PFSK-1 (cell line): ENCODE data around the gene LDB3.

Experiments
- FOXP2 ChIP-seq: optimal IDR thresholded peaks from 2 replicates; pipeline ENCODE3; 2011; ENCODE audit warnings: borderline replicate concordance, control low read depth, inconsistent platforms; ENCODE audit not compliant: insufficient read depth; ENCODE audit errors: extremely low read length, extremely low read depth
- POLR2AphosphoS5 ChIP-seq: IDR thresholded peaks from 2 replicates; pipeline ENCODE4 v1.6.1; 2012; ENCODE audit warnings: low read depth, mild to moderate bottlenecking, control low read depth, low read length, moderate library complexity
- SIN3A ChIP-seq: IDR thresholded peaks from 2 replicates; pipeline ENCODE4 v1.6.1; 2012; ENCODE audit warnings: mild to moderate bottlenecking, low read length, moderate library complexity, borderline replicate concordance; ENCODE audit not compliant: insufficient read depth
- TAF1 ChIP-seq: IDR thresholded peaks from 2 replicates; pipeline ENCODE4 v1.6.1; 2012; ENCODE audit warnings: low read length, control low read depth, borderline replicate concordance; ENCODE audit not compliant: insufficient read depth
- TF ChIP-seq, protein P1 (sequence below), 2 experiments: IDR thresholded peaks; 2 replicates each; pipeline versions ENCODE4 v1.6.1 to v1.8.0; 2011 to 2012; ENCODE audit warnings: low read depth in 2 of 2, low read length in 2 of 2, control low read depth in 1 of 2, inconsistent platforms in 1 of 2, mild to moderate bottlenecking in 1 of 2, moderate library complexity in 1 of 2; ENCODE audit not compliant: insufficient read depth in 1 of 2

Gene LDB3

DNA sequence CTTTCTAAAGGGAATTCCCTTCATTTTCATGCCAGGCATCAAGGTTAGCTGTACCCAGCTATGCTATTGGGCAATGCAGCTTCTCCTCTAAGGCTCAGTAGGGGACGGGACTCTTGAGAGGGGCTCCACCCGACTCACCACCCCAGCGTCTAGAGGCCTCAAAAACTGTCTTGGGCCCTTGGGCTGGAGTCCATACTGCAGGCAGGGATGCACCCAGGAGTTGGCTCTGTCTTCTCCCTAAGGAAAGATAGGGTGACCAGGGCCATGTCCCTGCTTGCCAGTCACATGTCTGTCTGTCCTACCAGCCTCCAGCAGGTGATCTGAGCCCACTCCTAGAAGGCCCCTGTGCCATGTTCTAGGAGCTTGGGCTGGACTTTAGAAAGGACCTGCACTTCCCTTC, 12.7 kb upstream of the LDB3 start:
- TF ChIP-seq, protein P1, sequence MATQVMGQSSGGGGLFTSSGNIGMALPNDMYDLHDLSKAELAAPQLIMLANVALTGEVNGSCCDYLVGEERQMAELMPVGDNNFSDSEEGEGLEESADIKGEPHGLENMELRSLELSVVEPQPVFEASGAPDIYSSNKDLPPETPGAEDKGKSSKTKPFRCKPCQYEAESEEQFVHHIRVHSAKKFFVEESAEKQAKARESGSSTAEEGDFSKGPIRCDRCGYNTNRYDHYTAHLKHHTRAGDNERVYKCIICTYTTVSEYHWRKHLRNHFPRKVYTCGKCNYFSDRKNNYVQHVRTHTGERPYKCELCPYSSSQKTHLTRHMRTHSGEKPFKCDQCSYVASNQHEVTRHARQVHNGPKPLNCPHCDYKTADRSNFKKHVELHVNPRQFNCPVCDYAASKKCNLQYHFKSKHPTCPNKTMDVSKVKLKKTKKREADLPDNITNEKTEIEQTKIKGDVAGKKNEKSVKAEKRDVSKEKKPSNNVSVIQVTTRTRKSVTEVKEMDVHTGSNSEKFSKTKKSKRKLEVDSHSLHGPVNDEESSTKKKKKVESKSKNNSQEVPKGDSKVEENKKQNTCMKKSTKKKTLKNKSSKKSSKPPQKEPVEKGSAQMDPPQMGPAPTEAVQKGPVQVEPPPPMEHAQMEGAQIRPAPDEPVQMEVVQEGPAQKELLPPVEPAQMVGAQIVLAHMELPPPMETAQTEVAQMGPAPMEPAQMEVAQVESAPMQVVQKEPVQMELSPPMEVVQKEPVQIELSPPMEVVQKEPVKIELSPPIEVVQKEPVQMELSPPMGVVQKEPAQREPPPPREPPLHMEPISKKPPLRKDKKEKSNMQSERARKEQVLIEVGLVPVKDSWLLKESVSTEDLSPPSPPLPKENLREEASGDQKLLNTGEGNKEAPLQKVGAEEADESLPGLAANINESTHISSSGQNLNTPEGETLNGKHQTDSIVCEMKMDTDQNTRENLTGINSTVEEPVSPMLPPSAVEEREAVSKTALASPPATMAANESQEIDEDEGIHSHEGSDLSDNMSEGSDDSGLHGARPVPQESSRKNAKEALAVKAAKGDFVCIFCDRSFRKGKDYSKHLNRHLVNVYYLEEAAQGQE (IDR thresholded peaks at IDR 0.05; ENCODE audit: insufficient read depth in 1 of 2, low read depth in 2 of 2, low read length in 2 of 2): no peak
- no peak for TF ChIP-seq POLR2AphosphoS5
- no peak for TF ChIP-seq FOXP2

DNA sequence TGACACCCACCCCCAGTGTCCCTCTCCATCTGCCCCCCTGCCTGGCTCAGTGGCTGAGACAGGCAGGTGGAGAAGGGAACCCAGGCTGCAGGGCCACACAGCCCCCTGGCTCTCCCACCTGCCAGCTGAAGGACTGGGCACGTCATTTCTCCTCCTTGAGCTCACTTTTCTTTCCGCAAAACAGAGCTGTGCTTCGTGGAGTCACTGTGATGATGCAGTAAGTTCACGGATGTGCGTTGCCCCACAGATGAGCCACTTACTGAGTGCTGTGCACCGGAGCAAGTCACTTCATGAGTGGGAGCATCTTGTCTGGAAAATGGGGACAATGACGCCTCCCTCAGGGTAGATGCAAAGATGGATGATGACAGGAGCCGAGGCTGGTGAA, 11.3 kb upstream of the LDB3 start:
- TF ChIP-seq, protein P1 (IDR thresholded peaks at IDR 0.05; ENCODE audit: insufficient read depth in 1 of 2, low read depth in 2 of 2, low read length in 2 of 2): no peak
- TF ChIP-seq POLR2AphosphoS5 (no peak), SIN3A (no peak), TAF1 (no peak), FOXP2 (no peak)

DNA sequence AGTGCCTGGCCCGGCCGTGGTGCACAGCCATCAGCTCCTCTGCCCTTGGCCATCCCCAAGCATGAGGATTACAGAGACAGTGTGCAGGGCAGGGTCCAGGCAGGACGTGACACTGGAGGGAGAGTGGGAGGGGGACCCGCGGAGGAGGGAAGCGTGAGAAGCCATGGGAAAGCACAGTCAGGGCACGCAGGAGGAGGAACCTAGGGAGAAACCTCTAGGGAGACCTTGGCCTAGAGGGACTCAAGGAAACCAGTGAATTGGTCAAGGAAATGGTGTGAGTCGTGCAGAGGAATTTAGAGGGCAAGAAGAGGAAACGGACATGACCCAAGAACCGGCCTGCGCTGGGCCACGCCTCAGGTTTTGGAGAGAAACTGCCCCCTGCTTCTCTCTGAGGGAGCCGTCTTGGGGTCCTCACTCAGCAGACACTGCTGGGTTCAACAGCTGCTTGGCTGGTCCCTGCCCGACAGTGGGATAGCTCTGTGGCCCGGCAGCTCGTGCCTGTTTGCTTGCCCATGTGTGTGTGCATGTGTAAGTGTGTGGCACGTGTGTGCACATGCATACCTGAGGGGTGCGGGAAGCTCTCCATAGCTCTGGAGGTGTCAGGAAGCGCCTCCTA, 10.8 kb upstream of the LDB3 start:
- TF ChIP-seq, protein P1 (IDR thresholded peaks at IDR 0.05; ENCODE audit: insufficient read depth in 1 of 2, low read depth in 2 of 2, low read length in 2 of 2): no peak

DNA sequence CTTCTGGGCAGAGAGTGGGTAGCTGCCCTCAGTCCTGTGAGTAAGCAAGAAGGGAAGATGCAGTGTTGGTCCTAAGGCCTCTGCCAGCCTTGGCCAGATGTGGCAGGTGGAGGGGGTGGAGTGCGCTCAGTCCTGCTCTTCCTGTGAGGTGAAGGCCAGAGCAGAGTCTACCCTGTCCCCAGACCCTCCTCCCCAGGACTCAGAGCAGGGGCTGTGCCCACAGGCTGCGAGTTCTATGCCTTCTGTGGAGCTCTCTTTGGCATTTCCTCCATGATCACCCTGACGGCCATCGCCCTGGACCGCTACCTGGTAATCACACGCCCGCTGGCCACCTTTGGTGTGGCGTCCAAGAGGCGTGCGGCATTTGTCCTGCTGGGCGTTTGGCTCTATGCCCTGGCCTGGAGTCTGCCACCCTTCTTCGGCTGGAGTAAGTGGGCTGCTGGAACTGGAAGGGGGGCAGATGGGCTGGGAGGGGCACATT, 10.0 kb upstream of the LDB3 start:
- TF ChIP-seq, protein P1 (IDR thresholded peaks at IDR 0.05; ENCODE audit: insufficient read depth in 1 of 2, low read depth in 2 of 2, low read length in 2 of 2): no peak
- TF ChIP-seq FOXP2: no peak
- no peak for TF ChIP-seq TAF1
- no peak for TF ChIP-seq SIN3A
- TF ChIP-seq POLR2AphosphoS5: no peak

DNA sequence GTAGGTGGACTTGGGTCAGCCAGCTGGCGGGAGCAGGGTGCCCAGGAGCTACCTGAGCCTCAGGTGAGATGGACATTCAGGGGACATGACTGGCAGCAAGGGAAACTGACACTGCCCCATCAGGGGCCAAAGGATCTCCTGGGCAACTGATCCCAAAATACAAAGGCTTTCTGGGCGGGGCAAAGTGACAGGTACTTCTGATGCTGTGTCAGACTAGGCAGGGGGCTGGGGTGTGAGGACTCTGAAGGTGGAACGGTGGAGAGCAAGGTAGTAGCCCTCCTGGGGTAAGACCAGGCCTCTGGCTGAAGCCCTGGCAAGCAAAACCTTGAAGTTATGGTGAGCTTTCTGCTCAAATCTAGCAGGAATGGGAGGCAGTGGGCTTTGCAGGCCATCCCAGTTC, 9.6 kb upstream of the LDB3 start:
- TF ChIP-seq, protein P1 (IDR thresholded peaks at IDR 0.05; ENCODE audit: insufficient read depth in 1 of 2, low read depth in 2 of 2, low read length in 2 of 2): no peak
- no peak for TF ChIP-seq SIN3A
- TF ChIP-seq TAF1: no peak
- no peak for TF ChIP-seq POLR2AphosphoS5
- TF ChIP-seq FOXP2: no peak
